K562 (cell line): ENCODE results near the gene TMEM184A. TPM values are rescaled to one million over a fixed set of nuclear protein-coding genes. Genes with fewer than 3 reads are reported as not detected.
A peak's percentile ranks its signal among the peaks of the same experiment; 100 is the strongest.

Experiments used
- ATAC-seq: fragments of 200-7000 bp; cut with Tn5 transposase; 3 replicates; pipeline ENCODE4 v1.9.1; 2020; ENCODE audit warnings: moderate library complexity
- BruUV-seq: library from RNA; stranded (reverse); fragments of 400-500 nt; replicated peaks from 2 replicates; lab custom pipeline; 2021; lab: Mats Ljungman, UMichigan
- CTCF ChIA-PET: fragments of 300-600 bp; formaldehyde crosslinking; extraction: SDS; loops from one replicate; lab custom pipeline; 2021; ENCODE audit warnings: low intra/inter-chr PET ratio; lab: Yijun Ruan, JAX
- POLR2A ChIA-PET: fragments of 300-600, 350-650 bp; sonication (Branson Sonifier 250); formaldehyde crosslinking; extraction: SDS; loops from one replicate; lab custom pipeline; 2021; ENCODE audit warnings: antibody characterized with exemption, inconsistent platforms; lab: Yijun Ruan, JAX
- DNase-seq, 4 experiments: peaks; one replicate each; pipeline versions ENCODE4 v3.0.0 to v3.0.0-alpha.2; 2011 to 2018; ENCODE audit warnings: low spot score in 3 of 4, mixed read lengths in 3 of 4; ENCODE audit errors: extremely low read depth in 1 of 4
- FAIRE-seq: peaks from 2 replicates; lab custom pipeline; 2011; peaks lifted over from hg19 to GRCh38; lab: Jason Lieb, UNC
- H2AFZ ChIP-seq: 2 replicates; pipeline ENCODE4 v1.6.0; 2011; ENCODE audit warnings: low read depth, low read length, control low read depth, inconsistent platforms
- H3K27ac ChIP-seq: fragments of 200-600 bp; 3 replicates; pipeline ENCODE4 v1.8.0; 2011; ENCODE audit warnings: low read depth, mild to moderate bottlenecking, control low read depth, inconsistent platforms, low read length, moderate library complexity, mixed read lengths; ENCODE audit errors: extremely low read depth
- H3K27me3 ChIP-seq, 2 experiments: fragments of 300-600 bp in 1 of 2; 2 replicates in 1 of 2; 3 replicates in 1 of 2; pipeline versions ENCODE4 v1.6.0 to v1.8.0; 2011; ENCODE audit warnings: inconsistent platforms in 2 of 2, low read length in 2 of 2, mild to moderate bottlenecking in 1 of 2, mixed read lengths in 1 of 2, moderate library complexity in 1 of 2; ENCODE audit not compliant: control insufficient read depth in 2 of 2, insufficient read depth in 2 of 2
- H3K36me3 ChIP-seq: fragments of 300-600 bp; 3 replicates; pipeline ENCODE4 v1.8.0; 2011; ENCODE audit warnings: mild to moderate bottlenecking, low read length, inconsistent platforms; ENCODE audit not compliant: control insufficient read depth, insufficient read depth
- H3K4me1 ChIP-seq, 2 experiments: fragments of 200-600 bp in 1 of 2; replicated peaks in 1 of 2; 2 replicates in 1 of 2; 3 replicates in 1 of 2; pipeline versions ENCODE4 v1.5.1 to v1.8.0; 2011; ENCODE audit warnings: inconsistent platforms in 2 of 2, low read length in 2 of 2, mild to moderate bottlenecking in 1 of 2, mixed read lengths in 1 of 2, moderate library complexity in 1 of 2; ENCODE audit not compliant: control insufficient read depth in 2 of 2, insufficient read depth in 2 of 2
- H3K4me2 ChIP-seq: 2 replicates; pipeline ENCODE4 v1.6.1; 2011; ENCODE audit warnings: low read length, control low read depth, inconsistent platforms, mixed read lengths; ENCODE audit not compliant: insufficient read depth
- H3K4me3 ChIP-seq: fragments of 200-600 bp; sonication (generic), shearing (Covaris generic); 2 replicates; pipeline ENCODE4 v1.5.1; 2016; ENCODE audit warnings: control low read depth, inconsistent platforms
- H3K79me2 ChIP-seq: fragments of 200-600 bp; 3 replicates; pipeline ENCODE4 v1.8.0; 2011; ENCODE audit warnings: low read length, inconsistent platforms; ENCODE audit not compliant: control insufficient read depth, insufficient read depth
- H3K9ac ChIP-seq, 2 experiments: 2 replicates each; pipeline versions ENCODE4 v1.6.0 to v1.6.1; 2011; ENCODE audit warnings: low read depth in 2 of 2, low read length in 2 of 2, control low read depth in 1 of 2, inconsistent platforms in 1 of 2, mild to moderate bottlenecking in 1 of 2, mixed read lengths in 1 of 2; ENCODE audit not compliant: insufficient read depth in 1 of 2
- H3K9me1 ChIP-seq: one replicate; pipeline ENCODE4 v1.6.0; 2011; ENCODE audit warnings: inconsistent platforms, mild to moderate bottlenecking, low read length, moderate library complexity; ENCODE audit not compliant: control insufficient read depth, insufficient read depth
- H3K9me3 ChIP-seq: replicated peaks from 2 replicates; pipeline ENCODE4 v1.5.1; 2011; ENCODE audit warnings: low read depth, low read length, inconsistent platforms; ENCODE audit not compliant: control insufficient read depth, insufficient read depth
- H4K20me1 ChIP-seq: replicated peaks from 2 replicates; pipeline ENCODE4 v1.6.1; 2011; ENCODE audit warnings: low read length, inconsistent platforms, mixed read lengths; ENCODE audit not compliant: control insufficient read depth, insufficient read depth
- FOS ChIP-seq: IDR thresholded peaks from 3 replicates; pipeline ENCODE4 v1.6.1; 2011; ENCODE audit not compliant: insufficient read length; ENCODE audit errors: extremely low read depth
- GABPB1 ChIP-seq: sonication (generic); formaldehyde crosslinking; IDR thresholded peaks from 2 replicates; pipeline ENCODE4 v1.8.0; 2022; ENCODE audit warnings: mild to moderate bottlenecking, missing genetic modification reagents
- GMEB1 ChIP-seq: fragments of 250-450 bp; sonication (Bioruptor Pico); IDR thresholded peaks from 2 replicates; pipeline ENCODE4 v1.4.0; 2020; ENCODE audit warnings: mild to moderate bottlenecking
- ILF3 ChIP-seq: fragments of 450-650 bp; IDR thresholded peaks from 2 replicates; pipeline ENCODE4 v1.6.1; 2018; ENCODE audit warnings: antibody characterized with exemption, mild to moderate bottlenecking, moderate library complexity, borderline replicate concordance
- NCOR1 ChIP-seq: fragments of 450-650 bp; IDR thresholded peaks from 2 replicates; pipeline ENCODE4 v1.6.1; 2016; ENCODE audit warnings: mild to moderate bottlenecking, moderate library complexity
- PCBP1 ChIP-seq: fragments of 200-400 bp; formaldehyde crosslinking; IDR thresholded peaks from 2 replicates; pipeline ENCODE4 v1.6.1; 2018; ENCODE audit warnings: mild to moderate bottlenecking, low read depth, low read length; ENCODE audit not compliant: poor library complexity, severe bottlenecking
- TARDBP ChIP-seq: fragments of 450-650 bp; IDR thresholded peaks from 2 replicates; pipeline ENCODE4 v1.6.1; 2016
- WGBS: fragments of 100-300 bp; shearing (Covaris generic); methylation state at CpG from one replicate; pipeline ENCODE4 v1.1.6; 2016; ENCODE audit warnings: low coverage, mixed read lengths; ENCODE audit not compliant: insufficient coverage; ENCODE audit errors: missing lambda C conversion rate; 5-methylcytosine and 5-hydroxymethylcytosine counted together
- in situ Hi-C: fragments of 300-500 bp; cut with MboI; formaldehyde crosslinking; loops from 4 replicates; pipeline ENCODE4 v1.15.0; 2018; ENCODE audit warnings: inconsistent platforms, mixed read lengths
- intact Hi-C: fragments of 100-400 bp; cut with micrococcal nuclease; formaldehyde crosslinking; loops from 2 replicates; pipeline ENCODE4 v1.14.2; 2022
- polyA plus RNA-seq, 8 experiments: library from polyadenylated mRNA; depleted of rRNA in 4 of 8; stranded (reverse) in 5 of 8; unstranded in 3 of 8; fragments of >200 nt; fragmentation: Nextera tagmentation in 2 of 8; fragmentation: Illumina TruSeq in 1 of 8; extraction: Ambion mirVana in 2 of 8; extraction: Trizol in 1 of 8; gene quantifications; 2 replicates each; pipeline versions ENCODE4 v1.2.1 to v1.2.3, GENCODE V29; 2011 to 2014; ENCODE audit warnings: inconsistent platforms in 1 of 8, missing spikeins in 1 of 8
- total RNA-seq, 7 experiments: library from RNA; depleted of rRNA in 6 of 7; stranded (reverse); fragments of >200 nt in 6 of 7; fragmentation: Illumina TruSeq in 2 of 7; extraction: Trizol in 2 of 7; gene quantifications; 2 replicates each; pipeline versions ENCODE4 v1.2.1 to v1.2.3, GENCODE V29; 2011 to 2021; ENCODE audit warnings: low replicate concordance in 1 of 7
- TF ChIP-seq, protein P1 (sequence below): fragments of 250-450 bp; sonication (Bioruptor Pico); IDR thresholded peaks from 2 replicates; pipeline ENCODE4 v1.8.0; 2021; ENCODE audit warnings: moderate library complexity, mild to moderate bottlenecking, inconsistent platforms
- TF ChIP-seq, protein P2 (sequence below), 2 experiments: fragments of 450-650 bp in 1 of 2; sonication (generic) in 1 of 2; formaldehyde crosslinking in 1 of 2; IDR thresholded peaks in 1 of 2; conservative IDR thresholded peaks in 1 of 2; 2 replicates each; pipeline versions ENCODE4 v1.6.1 to v1.8.1; 2016 to 2023; ENCODE audit warnings: mild to moderate bottlenecking in 2 of 2, moderate library complexity in 2 of 2, inconsistent platforms in 1 of 2, missing genetic modification reagents in 1 of 2
- TF ChIP-seq, protein P3 (sequence below): fragments of 450-650 bp; formaldehyde crosslinking; IDR thresholded peaks from 2 replicates; pipeline ENCODE4 v1.4.0; 2022; ENCODE audit warnings: missing genetic modification characterization

Gene TMEM184A
- total and polyA plus RNA-seq, 9 of the 15 experiments (the other 6 are each of a cell fraction or from before 2014, with no cell fraction given) = 0.10 to 0.18 (median 0.11) TPM; not detected in 6

- TF ChIP-seq PCBP1 (no peak), TARDBP (no peak), ILF3 (no peak), GMEB1 (CRISPR knock-in tag) (no peak)
- TF ChIP-seq, protein P1, sequence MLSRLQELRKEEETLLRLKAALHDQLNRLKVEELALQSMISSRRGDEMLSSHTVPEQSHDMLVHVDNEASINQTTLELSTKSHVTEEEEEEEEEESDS = no peak
- TF ChIP-seq, protein P2, sequence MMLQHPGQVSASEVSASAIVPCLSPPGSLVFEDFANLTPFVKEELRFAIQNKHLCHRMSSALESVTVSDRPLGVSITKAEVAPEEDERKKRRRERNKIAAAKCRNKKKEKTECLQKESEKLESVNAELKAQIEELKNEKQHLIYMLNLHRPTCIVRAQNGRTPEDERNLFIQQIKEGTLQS (IDR thresholded peaks at IDR 0.05) = no peak
- TF ChIP-seq, protein P2 (CRISPR knock-in tag; conservative IDR thresholded peaks at IDR 0.05) = no peak
These were observed 62.4 kb downstream of the TMEM184A start (continued) for GRCh38 chr7:1493571-1493970.

GRCh38 chr7:1493129-1493528 is 62.9 kb downstream of the TMEM184A start:
- H3K79me2 ChIP-seq = no peaks in the 10 kb centered on the region
- H3K9ac ChIP-seq = no peak overlapping the region
- H3K27ac ChIP-seq = no peak overlapping the region
- FAIRE-seq = no peak
- intact Hi-C loops = no loop called here
- H3K4me3 ChIP-seq = no peak overlapping the region
- no peaks in the 10 kb centered on the region for H3K27me3 ChIP-seq
- no peak overlapping the region for H2AFZ ChIP-seq
- peaks cover 0 to 9% of the 10 kb centered on the region in 2 experiments; a peak in 1 of 5 replicates for H3K4me1 ChIP-seq
- H3K36me3 ChIP-seq = peaks cover 87% of the 10 kb centered on the region; the same call in 2 of the 3 replicates
- CTCF ChIA-PET = no interaction called here
- POLR2A ChIA-PET = interaction anchor here (0.6 to 1.2 kb wide), 3 partner anchors 22 to 428 kb away, joined by 3 to 7 read pairs (median 3); no protein-coding TSS in a partner anchor
- TF ChIP-seq FOS (no peak), GABPB1 (CRISPR knock-in tag) (no peak), NCOR1 (no peak)
- TF ChIP-seq, protein P3, sequence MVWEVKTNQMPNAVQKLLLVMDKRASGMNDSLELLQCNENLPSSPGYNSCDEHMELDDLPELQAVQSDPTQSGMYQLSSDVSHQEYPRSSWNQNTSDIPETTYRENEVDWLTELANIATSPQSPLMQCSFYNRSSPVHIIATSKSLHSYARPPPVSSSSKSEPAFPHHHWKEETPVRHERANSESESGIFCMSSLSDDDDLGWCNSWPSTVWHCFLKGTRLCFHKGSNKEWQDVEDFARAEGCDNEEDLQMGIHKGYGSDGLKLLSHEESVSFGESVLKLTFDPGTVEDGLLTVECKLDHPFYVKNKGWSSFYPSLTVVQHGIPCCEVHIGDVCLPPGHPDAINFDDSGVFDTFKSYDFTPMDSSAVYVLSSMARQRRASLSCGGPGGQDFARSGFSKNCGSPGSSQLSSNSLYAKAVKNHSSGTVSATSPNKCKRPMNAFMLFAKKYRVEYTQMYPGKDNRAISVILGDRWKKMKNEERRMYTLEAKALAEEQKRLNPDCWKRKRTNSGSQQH (CRISPR knock-in tag) = no peak
- BruUV-seq = no TSS peak
- H3K9me3 ChIP-seq = no peaks in the 10 kb centered on the region
- H3K4me2 ChIP-seq = no peak overlapping the region
- in situ Hi-C loops = no loop called here
- no peaks in the 10 kb centered on the region for H3K9me1 ChIP-seq
- peak in 2 of 4 experiments; percentile 46 to 53 for DNase-seq
- WGBS = 95% methylated on average over 6 of the region's 20 CpGs
- H4K20me1 ChIP-seq = no peaks in the 10 kb centered on the region
- no peak for ATAC-seq
